Calu3 (cell line): ENCODE data around the gene MIA2. TPM values are rescaled to one million over a fixed set of nuclear protein-coding genes. Genes with fewer than 3 reads are reported as not detected.
"Not testable (repeated sequence)": the region's sequence is repeated elsewhere in the genome, so short reads cannot be mapped to it uniquely, and the experiment has no call there.

Source experiments
- BruUV-seq: library from RNA; stranded (reverse); fragments of 400-500 nt; replicated peaks from 2 replicates; lab custom pipeline; 2021; lab: Mats Ljungman, UMichigan
- CTCF ChIA-PET: fragments of 300-600 bp; sonication (Branson Sonifier 250); formaldehyde crosslinking; loops from one replicate; lab custom pipeline; 2022; ENCODE audit warnings: antibody characterized with exemption; lab: Charles Lee
- DNase-seq: peaks from one replicate; pipeline ENCODE4 v3.0.0; 2022
- H3K27ac Mint-ChIP-seq: one replicate; pipeline ENCODE4 v1.8.0; 2022; ENCODE audit warnings: mixed read lengths; ENCODE audit not compliant: unreplicated experiment
- H3K27me3 Mint-ChIP-seq: one replicate; pipeline ENCODE4 v1.8.0; 2022; ENCODE audit warnings: mixed read lengths; ENCODE audit not compliant: unreplicated experiment
- H3K36me3 Mint-ChIP-seq: one replicate; pipeline ENCODE4 v1.8.0; 2022; ENCODE audit warnings: mild to moderate bottlenecking, moderate library complexity, mixed read lengths; ENCODE audit not compliant: insufficient read depth, unreplicated experiment
- H3K4me1 Mint-ChIP-seq: one replicate; pipeline ENCODE4 v1.8.0; 2022; ENCODE audit warnings: mild to moderate bottlenecking, low read depth, mixed read lengths; ENCODE audit not compliant: unreplicated experiment
- H3K4me3 Mint-ChIP-seq: one replicate; pipeline ENCODE4 v1.8.0; 2022; ENCODE audit warnings: mild to moderate bottlenecking, low read depth, moderate library complexity, mixed read lengths; ENCODE audit not compliant: unreplicated experiment
- H3K9me3 Mint-ChIP-seq: one replicate; pipeline ENCODE4 v1.8.0; 2022; ENCODE audit warnings: low read depth, mixed read lengths; ENCODE audit not compliant: unreplicated experiment
- CTCF ChIP-seq: fragments of 200-600 bp; IDR thresholded peaks from one replicate; pipeline ENCODE4 v1.8.0; 2022; ENCODE audit warnings: antibody characterized with exemption; ENCODE audit not compliant: unreplicated experiment
- intact Hi-C: fragments of 100-400 bp; cut with micrococcal nuclease; formaldehyde crosslinking; loops from one replicate; pipeline ENCODE4 v1.10.0; 2022; ENCODE audit not compliant: unreplicated experiment
- total RNA-seq: library from RNA; stranded (reverse); gene quantifications from 2 replicates; pipeline ENCODE4 v1.2.3, GENCODE V29; 2022

The MIA2 gene
- total RNA-seq, 1 experiment from 2014 or later: 49.1 TPM

- no peak for DNase-seq
- H3K36me3 Mint-ChIP-seq: no peaks in the 10 kb centered on the region
- peaks cover 22% of the 10 kb centered on the region for H3K4me1 Mint-ChIP-seq
- H3K9me3 Mint-ChIP-seq: peaks cover 5% of the 10 kb centered on the region
- TF ChIP-seq CTCF: no peak
- intact Hi-C loops: no loop called here
- H3K4me3 Mint-ChIP-seq: no peak overlapping the region
- H3K27me3 Mint-ChIP-seq: no peaks in the 10 kb centered on the region
- H3K27ac Mint-ChIP-seq: no peak overlapping the region
- BruUV-seq: no TSS peak
- CTCF ChIA-PET: no interaction called here
Measured at GRCh38 chr14:39219075-39219499, 14.6 kb upstream of the MIA2 start.

- H3K4me1 Mint-ChIP-seq: peaks cover 22% of the 10 kb centered on the region
- H3K9me3 Mint-ChIP-seq, H3K4me3 Mint-ChIP-seq, H3K27me3 Mint-ChIP-seq, DNase-seq, H3K27ac Mint-ChIP-seq, BruUV-seq, intact Hi-C loops, CTCF ChIA-PET, H3K36me3 Mint-ChIP-seq: not testable (repeated sequence)
Measured at GRCh38 chr14:39220473-39220872, 13.2 kb upstream of the MIA2 start.

- BruUV-seq: no TSS peak
- no peak overlapping the region for H3K27ac Mint-ChIP-seq
- no peak for DNase-seq
- no peak overlapping the region for H3K4me3 Mint-ChIP-seq
- no peaks in the 10 kb centered on the region for H3K9me3 Mint-ChIP-seq
- intact Hi-C loops: no loop called here
- no peak for TF ChIP-seq CTCF
- peaks cover 15% of the 10 kb centered on the region for H3K4me1 Mint-ChIP-seq
- H3K36me3 Mint-ChIP-seq: peaks cover 5% of the 10 kb centered on the region
- CTCF ChIA-PET: interaction anchor here (0.6 kb wide), 1 partner anchor 15 kb away, joined by 6 read pairs; no protein-coding TSS in a partner anchor
- no peaks in the 10 kb centered on the region for H3K27me3 Mint-ChIP-seq
Measured at GRCh38 chr14:39228044-39228443, 5.7 kb upstream of the MIA2 start.

- CTCF ChIA-PET: interaction anchor here (0.6 kb wide), 1 partner anchor 14 kb away, joined by 6 read pairs; no protein-coding TSS in a partner anchor
- Mint-ChIP-seq H3K27me3 (no peaks in the 10 kb centered on the region), H3K9me3 (no peaks in the 10 kb centered on the region), H3K4me3 (no peak overlapping the region), H3K36me3 (peaks cover 7% of the 10 kb centered on the region), H3K4me1 (peaks cover 21% of the 10 kb centered on the region), H3K27ac (no peak overlapping the region)
- intact Hi-C loops: no loop called here
- no peak for DNase-seq
- no TSS peak for BruUV-seq
- no peak for TF ChIP-seq CTCF
Measured at GRCh38 chr14:39228509-39229221, 5.0 kb upstream of the MIA2 start.

- no peak overlapping the region for H3K27ac Mint-ChIP-seq
- no TSS peak for BruUV-seq
- no peak for DNase-seq
Measured at GRCh38 chr14:39229222-39229543, 4.5 kb upstream of the MIA2 start.

More at GRCh38 chr14:39229222-39229543, 4.5 kb upstream of the MIA2 start:
- CTCF ChIA-PET: no interaction called here
- Mint-ChIP-seq H3K4me3 (no peak overlapping the region), H3K27me3 (no peaks in the 10 kb centered on the region), H3K4me1 (peaks cover 22% of the 10 kb centered on the region), H3K9me3 (no peaks in the 10 kb centered on the region), H3K36me3 (peaks cover 12% of the 10 kb centered on the region)
- intact Hi-C loops: no loop called here
- no peak for TF ChIP-seq CTCF
